22Rv1 (cell line): Measurements from ENCODE around the gene NOX3.

Source experiments
- CTCF ChIP-seq: fragments of 450-650 bp; IDR thresholded peaks from 2 replicates; pipeline ENCODE4 v1.5.1; 2017; ENCODE audit warnings: mild to moderate bottlenecking
- ZFX ChIP-seq: fragments of 450-650 bp; IDR thresholded peaks from 2 replicates; pipeline ENCODE4 v1.6.1; 2017; ENCODE audit warnings: antibody characterized with exemption, borderline replicate concordance

GRCh38 chr6:155472886-155473285 is 17.2 kb upstream of the NOX3 start:
- no peak for TF ChIP-seq CTCF
- TF ChIP-seq ZFX = no peak
